Neural cell (in vitro differentiated cells): ENCODE measurements around the gene RIN3. TPM values are rescaled to one million over a fixed set of nuclear protein-coding genes. Genes with fewer than 3 reads are reported as not detected.

Source experiments
- H2AFZ ChIP-seq: fragments of 200-600, 300-800 bp; sonication (generic), shearing (Covaris generic); 2 replicates; pipeline ENCODE4 v1.6.0; 2014; ENCODE audit warnings: low read depth, mild to moderate bottlenecking, antibody characterized with exemption, low read length, moderate library complexity
- H3F3A ChIP-seq: fragments of 200-600 bp; shearing (Covaris generic); 2 replicates; pipeline ENCODE4 v1.6.1; 2016; ENCODE audit warnings: mild to moderate bottlenecking, moderate library complexity, mixed read lengths, antibody characterized with exemption, low read length; ENCODE audit not compliant: insufficient read depth, poor library complexity, severe bottlenecking
- H3K27ac ChIP-seq: fragments of 200-600, 300-800 bp; sonication (generic), shearing (Covaris generic); 2 replicates; pipeline ENCODE4 v1.5.1; 2014; ENCODE audit warnings: mild to moderate bottlenecking, low read length, moderate library complexity
- H3K27me3 ChIP-seq: fragments of 300-800, 200-600 bp; sonication (generic), shearing (Covaris generic); 2 replicates; pipeline ENCODE4 v1.6.0; 2014; ENCODE audit warnings: mild to moderate bottlenecking, low read depth, low read length, moderate library complexity; ENCODE audit not compliant: insufficient read depth
- H3K36me3 ChIP-seq: fragments of 300-800, 200-600 bp; sonication (generic), shearing (Covaris generic); 2 replicates; pipeline ENCODE4 v1.5.1; 2014; ENCODE audit warnings: mild to moderate bottlenecking, antibody characterized with exemption, low read length, moderate library complexity; ENCODE audit not compliant: insufficient read depth
- H3K4me2 ChIP-seq: fragments of 300-800, 200-600 bp; sonication (generic), shearing (Covaris generic); 2 replicates; pipeline ENCODE4 v1.6.0; 2014; ENCODE audit warnings: mild to moderate bottlenecking, low read length
- H3K4me3 ChIP-seq: fragments of 300-800, 200-600 bp; sonication (generic), shearing (Covaris generic); 2 replicates; pipeline ENCODE4 v1.5.1; 2014; ENCODE audit warnings: mild to moderate bottlenecking, low read length, moderate library complexity
- H3K79me2 ChIP-seq: fragments of 200-600 bp; shearing (Covaris generic); replicated peaks from 2 replicates; pipeline ENCODE4 v1.6.0; 2014; ENCODE audit warnings: mild to moderate bottlenecking, low read length, moderate library complexity; ENCODE audit not compliant: insufficient read depth
- H3K9ac ChIP-seq: fragments of 300-800, 200-600 bp; sonication (generic), shearing (Covaris generic); 2 replicates; pipeline ENCODE4 v1.6.1; 2016; ENCODE audit warnings: mild to moderate bottlenecking, low read length, mixed read lengths
- H3K9me2 ChIP-seq: fragments of 200-600 bp; shearing (Covaris generic); 2 replicates; pipeline ENCODE4 v1.6.1; 2016; ENCODE audit warnings: mild to moderate bottlenecking, low read length, mixed read lengths; ENCODE audit not compliant: insufficient read depth
- H3K9me3 ChIP-seq: fragments of 200-600, 300-800 bp; sonication (generic), shearing (Covaris generic); 2 replicates; pipeline ENCODE4 v1.6.1; 2016; ENCODE audit warnings: mild to moderate bottlenecking, mixed run types, low read length, moderate library complexity, mixed read lengths
- H4K20me1 ChIP-seq: fragments of 200-600 bp; shearing (Covaris generic); 2 replicates; pipeline ENCODE4 v1.6.1; 2016; ENCODE audit warnings: mild to moderate bottlenecking, mixed run types; ENCODE audit not compliant: insufficient read depth
- CTCF ChIP-seq: fragments of 450-650 bp; IDR thresholded peaks from 2 replicates; pipeline ENCODE4 v1.5.1; 2014; ENCODE audit warnings: antibody characterized with exemption, mild to moderate bottlenecking, moderate library complexity; ENCODE audit not compliant: poor library complexity, severe bottlenecking
- EP300 ChIP-seq: fragments of 450-650 bp; conservative IDR thresholded peaks from 2 replicates; pipeline ENCODE4 v1.6.1; 2014; ENCODE audit warnings: antibody characterized with exemption, mild to moderate bottlenecking, moderate library complexity; ENCODE audit not compliant: poor library complexity, severe bottlenecking
- EZH2 ChIP-seq: fragments of 200-600, 300-800 bp; shearing (Covaris generic), sonication (generic); IDR thresholded peaks from 2 replicates; pipeline ENCODE4 v1.6.1; 2014; ENCODE audit warnings: antibody characterized with exemption, low read length, borderline replicate concordance, mild to moderate bottlenecking; ENCODE audit not compliant: insufficient read depth, poor library complexity, severe bottlenecking
- MXI1 ChIP-seq: fragments of 450-650 bp; conservative IDR thresholded peaks from 2 replicates; pipeline ENCODE4 v1.6.1; 2014; ENCODE audit warnings: antibody characterized with exemption, mild to moderate bottlenecking; ENCODE audit not compliant: poor library complexity, severe bottlenecking
- POLR2AphosphoS5 ChIP-seq: IDR thresholded peaks from 2 replicates; pipeline ENCODE4 v1.6.1; 2012
- RAD21 ChIP-seq: fragments of 450-650 bp; conservative IDR thresholded peaks from 2 replicates; pipeline ENCODE4 v1.6.1; 2014; ENCODE audit warnings: antibody characterized with exemption, mild to moderate bottlenecking, moderate library complexity
- REST ChIP-seq: IDR thresholded peaks from 2 replicates; pipeline ENCODE4 v1.6.1; 2012; ENCODE audit warnings: borderline replicate concordance
- SMC3 ChIP-seq: fragments of 450-650 bp; conservative IDR thresholded peaks from 2 replicates; pipeline ENCODE4 v1.6.1; 2014; ENCODE audit warnings: antibody characterized with exemption, mild to moderate bottlenecking, moderate library complexity; ENCODE audit not compliant: poor library complexity
- TAF1 ChIP-seq: IDR thresholded peaks from 2 replicates; pipeline ENCODE4 v1.6.1; 2012; ENCODE audit warnings: low read depth
- polyA plus RNA-seq: library from polyadenylated mRNA; depleted of rRNA; stranded (reverse); fragments of >200 nt; gene quantifications from 2 replicates; pipeline ENCODE4 v1.2.3, GENCODE V29; 2014

RIN3 gene
- polyA plus RNA-seq, 1 donor from 2014 or later: not detected

GRCh38 chr14:92617581-92617980 lies 104.0 kb downstream of the RIN3 start:
- Histone ChIP-seq H3K36me3 (no peaks in the 10 kb centered on the region), H3K79me2 (no peaks in the 10 kb centered on the region), H3K4me3 (no peak overlapping the region), H3K9me3 (no peaks in the 10 kb centered on the region), H3K27ac (no peak overlapping the region), H3K27me3 (no peaks in the 10 kb centered on the region), H3K4me2 (no peak overlapping the region), H3F3A (no peaks in the 10 kb centered on the region), H4K20me1 (no peaks in the 10 kb centered on the region), H3K9ac (no peak overlapping the region), H3K9me2 (no peaks in the 10 kb centered on the region), H2AFZ (no peak overlapping the region)
- TF ChIP-seq MXI1: no peak
- no peak for TF ChIP-seq RAD21
- no peak for TF ChIP-seq EZH2
- no peak for TF ChIP-seq SMC3
- TF ChIP-seq POLR2AphosphoS5: no peak
- TF ChIP-seq REST: no peak
- TF ChIP-seq CTCF: no peak
- TF ChIP-seq EP300: no peak

DNA sequence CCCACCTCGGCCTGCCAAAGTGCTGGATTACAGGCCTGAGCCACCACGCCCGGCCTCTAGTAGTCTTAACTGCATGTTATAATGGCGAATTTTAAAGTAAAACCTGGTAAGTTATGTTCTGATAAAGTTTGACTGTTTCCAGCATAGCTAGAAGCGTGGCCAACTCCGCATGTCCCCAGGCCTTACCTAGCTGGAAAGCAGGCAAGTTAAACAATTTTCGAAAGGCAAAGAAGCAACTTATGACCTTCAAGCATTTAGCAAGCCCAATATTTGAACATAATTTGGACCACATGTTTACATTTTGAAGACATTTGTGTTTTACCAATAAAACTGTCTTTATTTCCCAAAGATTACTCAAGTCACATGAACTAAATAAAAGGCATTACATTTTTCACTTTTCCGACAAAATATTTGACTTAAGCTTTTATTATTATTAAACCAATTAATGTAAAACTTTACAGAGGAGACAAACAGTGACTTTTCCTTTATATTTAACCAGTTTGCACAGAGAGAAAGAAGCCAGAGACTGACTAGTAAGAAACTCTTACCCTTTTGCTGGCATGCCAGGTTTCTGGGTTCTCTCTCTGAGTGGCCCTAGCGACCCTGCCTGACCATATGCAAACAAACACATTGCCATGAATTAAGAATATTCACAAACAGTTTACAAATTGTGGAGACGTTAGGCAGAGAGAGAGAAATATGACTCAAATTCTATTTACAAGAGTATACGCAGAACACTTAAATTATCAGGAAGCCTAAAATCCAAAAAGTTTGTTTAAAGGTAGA lies 106.3 kb downstream of the RIN3 start:
- no peaks in the 10 kb centered on the region for H3K9me3 ChIP-seq
- H3F3A ChIP-seq: no peaks in the 10 kb centered on the region
- no peak overlapping the region for H2AFZ ChIP-seq
- H3K4me2 ChIP-seq: no peak overlapping the region
- H3K27ac ChIP-seq: no peak overlapping the region
- TF ChIP-seq CTCF: no peak
- TF ChIP-seq MXI1: no peak
- no peak for TF ChIP-seq TAF1
- no peak for TF ChIP-seq RAD21
- no peak for TF ChIP-seq EP300
- TF ChIP-seq SMC3: no peak
- no peaks in the 10 kb centered on the region for H4K20me1 ChIP-seq
- H3K36me3 ChIP-seq: no peaks in the 10 kb centered on the region
- H3K9ac ChIP-seq: no peak overlapping the region
- no peaks in the 10 kb centered on the region for H3K79me2 ChIP-seq
- no peaks in the 10 kb centered on the region for H3K9me2 ChIP-seq
- H3K27me3 ChIP-seq: no peaks in the 10 kb centered on the region
- no peak overlapping the region for H3K4me3 ChIP-seq
